IMR-90 (cell line): ENCODE measurements around the gene LAMB2. TPM values are rescaled to one million over a fixed set of nuclear protein-coding genes. Genes with fewer than 3 reads are reported as not detected.

Experiments
- ATAC-seq: fragments of 200-7000 bp; cut with Tn5 transposase; 2 replicates; pipeline ENCODE4 v1.9.1; 2020; ENCODE audit warnings: low read depth, mild to moderate bottlenecking, moderate library complexity
- BruUV-seq: library from RNA; stranded (reverse); fragments of 400-500 nt; replicated peaks from 2 replicates; lab custom pipeline; 2021; lab: Mats Ljungman, UMichigan
- CTCF ChIA-PET: fragments of 300-600 bp; formaldehyde crosslinking; extraction: SDS; loops from one replicate; lab custom pipeline; 2021; ENCODE audit warnings: antibody characterized with exemption; lab: Yijun Ruan, JAX
- POLR2A ChIA-PET: fragments of 300-600 bp; sonication (Branson Sonifier 250); formaldehyde crosslinking; loops from one replicate; lab custom pipeline; 2022; ENCODE audit warnings: antibody characterized with exemption; ENCODE audit not compliant: unreplicated experiment; lab: Charles Lee
- DNase-seq: peaks from one replicate; pipeline ENCODE4 v3.0.0; 2013
- H2AFZ ChIP-seq: replicated peaks from 2 replicates; pipeline ENCODE3; 2013; ENCODE audit warnings: low read length, mild to moderate bottlenecking; ENCODE audit not compliant: poor library complexity
- H2AK5ac ChIP-seq: 2 replicates; pipeline ENCODE4 v1.6.1; 2013; ENCODE audit warnings: low read depth, low read length, inconsistent platforms
- H2AK9ac ChIP-seq: replicated peaks from 2 replicates; pipeline ENCODE3; 2013; ENCODE audit warnings: mild to moderate bottlenecking, low read depth, low read length, moderate library complexity; ENCODE audit not compliant: poor library complexity
- H2BK120ac ChIP-seq: 2 replicates; pipeline ENCODE4 v1.6.1; 2013; ENCODE audit warnings: low read depth, low read length, inconsistent platforms
- H2BK15ac ChIP-seq: 3 replicates; pipeline ENCODE4 v1.6.1; 2013; ENCODE audit warnings: low read depth, low read length, inconsistent platforms
- H2BK20ac ChIP-seq: 2 replicates; pipeline ENCODE4 v1.6.1; 2013; ENCODE audit warnings: low read depth, mild to moderate bottlenecking, inconsistent platforms, low read length, moderate library complexity
- H2BK5ac ChIP-seq: 2 replicates; pipeline ENCODE4 v1.6.1; 2013; ENCODE audit warnings: mild to moderate bottlenecking, low read depth, low read length, inconsistent platforms; ENCODE audit not compliant: poor library complexity, severe bottlenecking
- H3K14ac ChIP-seq: replicated peaks from 2 replicates; pipeline ENCODE4 v1.6.1; 2013; ENCODE audit warnings: low read depth, low read length, inconsistent platforms
- H3K18ac ChIP-seq: 2 replicates; pipeline ENCODE4 v1.6.1; 2013; ENCODE audit warnings: low read depth, low read length, control low read depth
- H3K23ac ChIP-seq: 2 replicates; pipeline ENCODE4 v1.6.1; 2013; ENCODE audit warnings: low read depth, low read length, inconsistent platforms
- H3K27ac ChIP-seq: 2 replicates; pipeline ENCODE4 v1.5.1; 2013; ENCODE audit warnings: mild to moderate bottlenecking, control low read depth, low read length; ENCODE audit not compliant: insufficient read depth
- H3K27me3 ChIP-seq: 2 replicates; pipeline ENCODE4 v1.6.1; 2013; ENCODE audit warnings: low read length; ENCODE audit not compliant: control insufficient read depth, insufficient read depth
- H3K36me3 ChIP-seq: 2 replicates; pipeline ENCODE4 v1.6.1; 2013; ENCODE audit warnings: low read length, mixed read lengths; ENCODE audit not compliant: control insufficient read depth, insufficient read depth
- H3K4ac ChIP-seq: 2 replicates; pipeline ENCODE4 v1.6.1; 2013; ENCODE audit warnings: low read depth, low read length, inconsistent platforms
- H3K4me1 ChIP-seq: 2 replicates; pipeline ENCODE4 v1.6.1; 2013; ENCODE audit warnings: low read length, mixed read lengths; ENCODE audit not compliant: control insufficient read depth, insufficient read depth
- H3K4me2 ChIP-seq: 2 replicates; pipeline ENCODE4 v1.6.1; 2013; ENCODE audit warnings: low read depth, mild to moderate bottlenecking, control low read depth, low read length, moderate library complexity
- H3K4me3 ChIP-seq: 2 replicates; pipeline ENCODE4 v1.5.1; 2013; ENCODE audit warnings: low read depth, mild to moderate bottlenecking, control low read depth, low read length, moderate library complexity; ENCODE audit not compliant: insufficient read depth
- H3K56ac ChIP-seq: 2 replicates; pipeline ENCODE4 v1.6.1; 2013; ENCODE audit warnings: low read length, inconsistent platforms; ENCODE audit not compliant: insufficient read depth; ENCODE audit errors: extremely low read depth
- H3K79me1 ChIP-seq, 2 experiments: 2 replicates each; pipeline ENCODE4 v1.6.1; 2013; ENCODE audit warnings: low read length in 2 of 2, inconsistent platforms in 1 of 2, low read depth in 1 of 2
- H3K9ac ChIP-seq: 2 replicates; pipeline ENCODE4 v1.6.1; 2013; ENCODE audit warnings: low read depth, low read length, control low read depth
- H3K9me1 ChIP-seq: 2 replicates; pipeline ENCODE4 v1.6.1; 2013; ENCODE audit warnings: low read length, inconsistent platforms; ENCODE audit not compliant: insufficient read depth
- H3K9me3 ChIP-seq: 2 replicates; pipeline ENCODE4 v1.6.1; 2013; ENCODE audit warnings: low read length; ENCODE audit not compliant: control insufficient read depth, insufficient read depth
- H4K20me1 ChIP-seq: 2 replicates; pipeline ENCODE4 v1.6.1; 2013; ENCODE audit warnings: low read length, inconsistent platforms; ENCODE audit not compliant: insufficient read depth
- H4K5ac ChIP-seq: 2 replicates; pipeline ENCODE4 v1.6.1; 2013; ENCODE audit warnings: mild to moderate bottlenecking, low read depth, low read length, control low read depth
- H4K8ac ChIP-seq, 2 experiments: 2 replicates each; pipeline ENCODE4 v1.6.1; 2013; ENCODE audit warnings: low read depth in 2 of 2, low read length in 2 of 2, control low read depth in 1 of 2, inconsistent platforms in 1 of 2
- H4K91ac ChIP-seq: 2 replicates; pipeline ENCODE4 v1.6.1; 2013; ENCODE audit warnings: low read depth, low read length, inconsistent platforms; ENCODE audit not compliant: insufficient read depth
- CEBPB ChIP-seq: IDR thresholded peaks from 2 replicates; pipeline ENCODE4 v1.6.1; 2012; ENCODE audit warnings: low read depth, low read length, improper control_type of control experiment
- CHD1 ChIP-seq: IDR thresholded peaks from 2 replicates; pipeline ENCODE4 v1.6.1; 2012; ENCODE audit warnings: low read depth, low read length, improper control_type of control experiment
- MAZ ChIP-seq: IDR thresholded peaks from 2 replicates; pipeline ENCODE4 v1.6.1; 2012; ENCODE audit warnings: low read depth, mild to moderate bottlenecking, low read length, improper control_type of control experiment, moderate library complexity, borderline replicate concordance
- NFE2L2 ChIP-seq: fragments of 150-350 bp; IDR thresholded peaks from 2 replicates; pipeline ENCODE4 v1.6.1; 2016; ENCODE audit warnings: low read depth, mild to moderate bottlenecking, low read length
- POLR2A ChIP-seq: IDR thresholded peaks from 2 replicates; pipeline ENCODE4 v1.6.1; 2012; ENCODE audit warnings: mild to moderate bottlenecking, low read depth, low read length
- SMC3 ChIP-seq: fragments of 150-350 bp; IDR thresholded peaks from 2 replicates; pipeline ENCODE4 v1.6.1; 2016; ENCODE audit warnings: low read depth, mild to moderate bottlenecking, antibody characterized with exemption, low read length, moderate library complexity
- WGBS, 2 experiments: methylation state at CpG; one replicate each; pipeline versions ENCODE4 v1.1.5 to v1.1.7; 2013; ENCODE audit warnings: missing lambda C conversion rate in 2 of 2; ENCODE audit not compliant: insufficient read length in 1 of 2; ENCODE audit errors: extremely low coverage in 2 of 2; 5-methylcytosine and 5-hydroxymethylcytosine counted together
- dilution Hi-C: fragments of 300-500 bp; cut with HindIII; formaldehyde crosslinking; loops from one replicate; pipeline ENCODE4 v1.14.3; 2018; ENCODE audit warnings: low sequenced_read_pairs; ENCODE audit not compliant: unreplicated experiment
- in situ Hi-C: fragments of 300-500 bp; cut with MboI; formaldehyde crosslinking; loops from 3 replicates; pipeline ENCODE4 v1.14.3; 2019; ENCODE audit warnings: low sequenced_read_pairs, inconsistent platforms, mixed read lengths
- intact Hi-C: fragments of 100-400 bp; cut with micrococcal nuclease; formaldehyde crosslinking; loops from 2 replicates; pipeline ENCODE4 v1.10.0; 2022
- polyA plus RNA-seq, 3 experiments: library from polyadenylated mRNA; depleted of rRNA; stranded (reverse); fragments of >200 nt; gene quantifications; 2 replicates each; pipeline ENCODE4 v1.2.3, GENCODE V29; 2012; ENCODE audit warnings: low replicate concordance in 1 of 3
- total RNA-seq: library from RNA; depleted of rRNA; stranded (reverse); fragments of >200 nt; gene quantifications from 2 replicates; pipeline ENCODE4 v1.2.3, GENCODE V29; 2012
- TF ChIP-seq, protein P1 (sequence below): fragments of 150-350 bp; IDR thresholded peaks from 2 replicates; pipeline ENCODE4 v1.6.1; 2017; ENCODE audit warnings: mild to moderate bottlenecking, antibody characterized with exemption, low read length, low read depth
- TF ChIP-seq, protein P2 (sequence below): fragments of 150-350 bp; IDR thresholded peaks from 2 replicates; pipeline ENCODE4 v1.6.1; 2016; ENCODE audit warnings: low read depth, mild to moderate bottlenecking, low read length, moderate library complexity, borderline replicate concordance

The LAMB2 gene
- total and polyA plus RNA-seq, 2 of the 4 experiments (the other 2 are of a cell fraction): 213 to 570 TPM

DNA sequence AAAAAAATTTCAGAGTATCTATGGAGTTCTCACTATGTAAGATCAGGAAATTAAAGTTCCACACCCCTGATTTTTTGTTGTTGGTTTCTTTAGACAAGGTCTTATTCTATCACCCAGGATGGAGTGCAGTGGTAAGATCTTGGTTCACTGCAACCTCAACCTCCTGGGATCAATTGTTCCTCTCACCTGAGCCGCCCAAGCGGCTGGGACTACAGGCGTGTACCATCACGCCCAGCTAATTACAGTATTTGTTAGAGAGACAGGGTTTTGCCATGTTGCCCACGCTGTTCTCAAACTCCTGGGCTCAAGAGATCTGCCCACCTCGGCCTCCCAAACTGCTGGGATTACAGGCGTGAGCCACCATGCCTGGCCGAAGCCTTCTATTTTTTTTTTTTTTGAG is 51.4 kb downstream of the LAMB2 start:
- no peaks in the 10 kb centered on the region for H3K9me1 ChIP-seq
- H3K27ac ChIP-seq: no peak overlapping the region
- H3K36me3 ChIP-seq: peaks cover 20% of the 10 kb centered on the region
- H4K5ac ChIP-seq: no peak overlapping the region
- no peak overlapping the region for H2BK20ac ChIP-seq
- no peak overlapping the region for H3K4ac ChIP-seq
- intact Hi-C loops: no loop called here
- H3K23ac ChIP-seq: no peak overlapping the region
- H4K8ac ChIP-seq: no peak overlapping the region
- H3K4me1 ChIP-seq: no peaks in the 10 kb centered on the region
- no peak overlapping the region for H2BK120ac ChIP-seq
- no peak overlapping the region for H2BK5ac ChIP-seq
- no peaks in the 10 kb centered on the region for H3K9me3 ChIP-seq
- no peaks in the 10 kb centered on the region for H3K27me3 ChIP-seq
- ATAC-seq (no peak), DNase-seq (no peak)
- CTCF ChIA-PET: no interaction called here
- H2AK9ac ChIP-seq: no peak overlapping the region
- no peak for TF ChIP-seq POLR2A
- TF ChIP-seq, protein P1, sequence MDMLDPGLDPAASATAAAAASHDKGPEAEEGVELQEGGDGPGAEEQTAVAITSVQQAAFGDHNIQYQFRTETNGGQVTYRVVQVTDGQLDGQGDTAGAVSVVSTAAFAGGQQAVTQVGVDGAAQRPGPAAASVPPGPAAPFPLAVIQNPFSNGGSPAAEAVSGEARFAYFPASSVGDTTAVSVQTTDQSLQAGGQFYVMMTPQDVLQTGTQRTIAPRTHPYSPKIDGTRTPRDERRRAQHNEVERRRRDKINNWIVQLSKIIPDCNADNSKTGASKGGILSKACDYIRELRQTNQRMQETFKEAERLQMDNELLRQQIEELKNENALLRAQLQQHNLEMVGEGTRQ: no peak
- no peak for TF ChIP-seq CHD1
- TF ChIP-seq MAZ: no peak
- TF ChIP-seq, protein P2, sequence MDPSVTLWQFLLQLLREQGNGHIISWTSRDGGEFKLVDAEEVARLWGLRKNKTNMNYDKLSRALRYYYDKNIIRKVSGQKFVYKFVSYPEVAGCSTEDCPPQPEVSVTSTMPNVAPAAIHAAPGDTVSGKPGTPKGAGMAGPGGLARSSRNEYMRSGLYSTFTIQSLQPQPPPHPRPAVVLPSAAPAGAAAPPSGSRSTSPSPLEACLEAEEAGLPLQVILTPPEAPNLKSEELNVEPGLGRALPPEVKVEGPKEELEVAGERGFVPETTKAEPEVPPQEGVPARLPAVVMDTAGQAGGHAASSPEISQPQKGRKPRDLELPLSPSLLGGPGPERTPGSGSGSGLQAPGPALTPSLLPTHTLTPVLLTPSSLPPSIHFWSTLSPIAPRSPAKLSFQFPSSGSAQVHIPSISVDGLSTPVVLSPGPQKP: no peak
- TF ChIP-seq NFE2L2: no peak
- no peak for TF ChIP-seq SMC3
- TF ChIP-seq CEBPB: no peak
- H3K14ac ChIP-seq: no peak overlapping the region
- no TSS peak for BruUV-seq
- no peak overlapping the region for H3K4me3 ChIP-seq
- H3K56ac ChIP-seq: no peak overlapping the region
- no peak overlapping the region for H3K4me2 ChIP-seq
- peaks cover 18 to 44% of the 10 kb centered on the region in 2 experiments for H3K79me1 ChIP-seq
- in situ Hi-C loops: no loop called here
- no peak overlapping the region for H2AK5ac ChIP-seq
- 95% methylated on average over 4 of the region's 8 CpGs; no CpG with 5 or more reads in 1 of the 2 experiments for WGBS, 2 experiments
- H4K91ac ChIP-seq: no peak overlapping the region
- H3K9ac ChIP-seq: no peak overlapping the region
- dilution Hi-C loops: no loop called here
- no peak overlapping the region for H2BK15ac ChIP-seq
- POLR2A ChIA-PET: no interaction called here
- H2AFZ ChIP-seq: no peak overlapping the region
- no peak overlapping the region for H3K18ac ChIP-seq
- peaks cover 29% of the 10 kb centered on the region for H4K20me1 ChIP-seq
